Peyer's patch (tissue), 4 donors: ENCODE measurements around the gene CAMK2D. TPM values are rescaled to one million over a fixed set of nuclear protein-coding genes. Genes with fewer than 3 reads are reported as not detected.

Experiments
- DNase-seq, 3 donors: peaks; one replicate each; pipeline ENCODE4 v3.0.0-alpha.2; 2017 to 2019
- H3K27ac ChIP-seq, 4 donors: fragments of 200-600 bp; sonication (generic); one replicate each; pipeline ENCODE4 v1.5.1; 2016 to 2019
- H3K27me3 ChIP-seq, 2 donors: fragments of 200-600 bp; sonication (generic); one replicate each; pipeline ENCODE4 v1.5.1; 2019
- H3K36me3 ChIP-seq, 3 donors: fragments of 200-600 bp; sonication (generic); one replicate each; pipeline ENCODE4 v1.5.1; 2016 to 2019
- H3K4me1 ChIP-seq, 4 donors: fragments of 200-600 bp; sonication (generic); one replicate each; pipeline ENCODE4 v1.5.1; 2016 to 2019
- H3K4me3 ChIP-seq, 4 donors: fragments of 200-600 bp; sonication (generic); 1 replicate in 3 of 4; 2 replicates in 1 of 4; pipeline ENCODE4 v1.5.1; 2016 to 2019; ENCODE audit warnings: mild to moderate bottlenecking in 1 of 4
- H3K9me3 ChIP-seq, 4 donors: fragments of 200-600 bp; sonication (generic); one replicate each; pipeline ENCODE4 v1.5.1; 2016 to 2019; ENCODE audit warnings: mild to moderate bottlenecking in 1 of 4
- POLR2A ChIP-seq, 2 donors: fragments of 450-650 bp; IDR thresholded peaks; one replicate each; pipeline ENCODE4 v1.5.1; 2017; ENCODE audit warnings: antibody characterized with exemption in 2 of 2, mild to moderate bottlenecking in 2 of 2, moderate library complexity in 2 of 2
- total RNA-seq, 4 donors: library from RNA; depleted of rRNA; stranded (reverse); fragments of >200 nt; gene quantifications; one replicate each; pipeline ENCODE4 v1.1.0, GENCODE V29; 2016
- TF ChIP-seq, protein P1 (sequence below), 6 experiments: fragments of 450-650 bp in 4 of 6; fragments of 200-600 bp in 2 of 6; sonication (generic) in 1 of 6; IDR thresholded peaks; one replicate each; pipeline ENCODE4 v1.5.1; 2017 to 2019; ENCODE audit warnings: antibody characterized with exemption in 6 of 6, mild to moderate bottlenecking in 3 of 6, moderate library complexity in 1 of 6

The CAMK2D gene
- total RNA-seq, 4 donors from 2014 or later = 38.8 to 125 (median 63.5) TPM

DNA sequence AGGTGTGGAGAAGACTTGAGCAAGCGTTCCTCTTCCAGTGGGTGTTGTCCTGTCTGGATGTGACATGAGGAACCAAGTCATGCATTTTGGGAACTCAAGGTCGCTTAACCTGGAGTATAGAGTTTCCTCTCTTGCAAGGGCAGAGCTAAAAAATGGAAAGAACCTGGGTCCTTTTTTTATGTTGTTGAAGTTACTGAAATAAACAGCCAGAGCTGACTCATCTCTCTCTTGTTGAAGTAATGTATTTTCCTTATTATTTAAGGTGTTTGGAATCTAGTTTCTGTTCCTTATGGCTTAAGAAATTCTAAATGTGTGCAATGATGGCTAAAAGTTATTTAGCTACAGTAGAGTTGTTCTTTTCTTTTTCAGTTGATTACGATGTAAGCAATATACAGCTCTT lies 314.5 kb downstream of the CAMK2D start:
- H3K4me1 ChIP-seq = peaks cover 0 to 9% (median 0%) of the 10 kb centered on the region in 4 donors
- no peaks in the 10 kb centered on the region for H3K9me3 ChIP-seq
- TF ChIP-seq, protein P1, sequence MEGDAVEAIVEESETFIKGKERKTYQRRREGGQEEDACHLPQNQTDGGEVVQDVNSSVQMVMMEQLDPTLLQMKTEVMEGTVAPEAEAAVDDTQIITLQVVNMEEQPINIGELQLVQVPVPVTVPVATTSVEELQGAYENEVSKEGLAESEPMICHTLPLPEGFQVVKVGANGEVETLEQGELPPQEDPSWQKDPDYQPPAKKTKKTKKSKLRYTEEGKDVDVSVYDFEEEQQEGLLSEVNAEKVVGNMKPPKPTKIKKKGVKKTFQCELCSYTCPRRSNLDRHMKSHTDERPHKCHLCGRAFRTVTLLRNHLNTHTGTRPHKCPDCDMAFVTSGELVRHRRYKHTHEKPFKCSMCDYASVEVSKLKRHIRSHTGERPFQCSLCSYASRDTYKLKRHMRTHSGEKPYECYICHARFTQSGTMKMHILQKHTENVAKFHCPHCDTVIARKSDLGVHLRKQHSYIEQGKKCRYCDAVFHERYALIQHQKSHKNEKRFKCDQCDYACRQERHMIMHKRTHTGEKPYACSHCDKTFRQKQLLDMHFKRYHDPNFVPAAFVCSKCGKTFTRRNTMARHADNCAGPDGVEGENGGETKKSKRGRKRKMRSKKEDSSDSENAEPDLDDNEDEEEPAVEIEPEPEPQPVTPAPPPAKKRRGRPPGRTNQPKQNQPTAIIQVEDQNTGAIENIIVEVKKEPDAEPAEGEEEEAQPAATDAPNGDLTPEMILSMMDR (IDR thresholded peaks at IDR 0.05) = no peak
- TF ChIP-seq POLR2A (IDR thresholded peaks at IDR 0.05) = no peak
- no peaks in the 10 kb centered on the region for H3K27me3 ChIP-seq
- no peak for DNase-seq
- peak overlapping the region in 1 of 4 donors; percentile 43 for H3K27ac ChIP-seq
- no peaks in the 10 kb centered on the region for H3K36me3 ChIP-seq
- H3K4me3 ChIP-seq = no peak overlapping the region

DNA sequence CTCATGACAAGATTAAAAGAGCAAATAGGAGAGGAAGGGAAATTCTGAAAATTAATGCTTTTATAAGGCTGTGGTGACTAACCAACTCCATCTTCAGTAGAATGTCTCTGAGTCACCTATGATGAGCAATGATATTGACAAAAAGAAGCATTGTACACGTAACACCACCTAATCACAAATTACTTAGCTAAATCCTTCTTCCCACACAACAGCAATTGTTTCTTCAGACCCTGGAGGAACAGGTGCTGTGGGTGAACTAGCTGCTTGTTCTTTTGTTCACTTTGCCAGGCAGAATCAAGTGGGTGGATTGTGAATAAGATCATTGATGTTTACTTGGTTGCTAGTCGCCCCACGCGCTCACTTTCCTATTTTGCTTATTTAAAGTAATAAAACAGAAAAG lies 315.5 kb downstream of the CAMK2D start:
- H3K27ac ChIP-seq = peak overlapping the region in 1 of 4 donors; percentile 53
- H3K4me3 ChIP-seq = no peak overlapping the region
- peaks cover 0 to 9% (median 0%) of the 10 kb centered on the region in 4 donors for H3K4me1 ChIP-seq
- H3K9me3 ChIP-seq = no peaks in the 10 kb centered on the region
- H3K36me3 ChIP-seq = no peaks in the 10 kb centered on the region
- TF ChIP-seq POLR2A (IDR thresholded peaks at IDR 0.05) = no peak
- TF ChIP-seq, protein P1 (IDR thresholded peaks at IDR 0.05) = no peak
- no peaks in the 10 kb centered on the region for H3K27me3 ChIP-seq
- DNase-seq = no peak

DNA sequence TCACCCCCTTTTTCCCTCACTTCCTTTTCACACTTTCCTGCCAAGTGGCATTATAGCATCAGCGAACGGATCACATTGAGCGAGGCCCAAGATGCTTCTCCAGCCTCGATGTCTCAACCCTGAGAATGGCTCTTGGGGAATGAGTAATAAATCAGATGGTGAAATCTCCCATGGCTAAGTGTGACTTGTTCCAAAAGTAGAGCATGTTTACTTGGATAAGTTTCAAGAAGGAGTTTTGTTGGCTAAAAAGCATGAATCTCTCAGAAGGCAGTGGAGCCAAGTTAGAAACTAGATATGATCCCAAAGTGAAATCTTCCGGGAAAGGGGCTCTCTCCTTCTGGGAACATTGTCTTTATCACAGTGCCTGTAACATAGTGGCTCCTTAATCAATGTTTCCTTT lies 316.3 kb downstream of the CAMK2D start:
- Histone ChIP-seq H3K36me3 (no peaks in the 10 kb centered on the region), H3K4me1 (peaks cover 0 to 9% (median 0%) of the 10 kb centered on the region in 4 donors), H3K27ac (peak overlapping the region in 2 of 4 donors; percentile 35 to 53), H3K4me3 (no peak overlapping the region), H3K9me3 (no peaks in the 10 kb centered on the region), H3K27me3 (no peaks in the 10 kb centered on the region)
- TF ChIP-seq, protein P1 (IDR thresholded peaks at IDR 0.05) = no peak
- TF ChIP-seq POLR2A (IDR thresholded peaks at IDR 0.05) = no peak
- peak in 1 of 3 donors; percentile 55 for DNase-seq

DNA sequence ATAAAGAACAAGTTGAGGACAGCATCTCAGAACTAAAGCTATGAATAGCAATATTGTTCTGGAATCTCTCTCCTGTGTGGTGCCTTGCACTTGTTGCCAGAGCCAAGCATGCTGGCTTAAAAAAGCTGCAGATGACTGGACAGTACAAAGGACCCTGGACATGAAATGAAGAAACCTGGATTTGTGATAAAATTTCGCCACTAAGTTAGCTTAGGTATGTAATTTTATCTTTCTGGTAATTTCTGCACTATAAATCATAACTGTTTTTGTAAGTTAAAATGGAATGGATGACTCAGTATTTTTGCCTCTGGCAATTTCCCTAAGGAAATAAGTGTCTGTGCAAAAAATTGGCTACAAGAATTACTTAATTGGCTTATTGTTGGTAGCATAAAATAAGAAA lies 317.2 kb downstream of the CAMK2D start:
- no peak for DNase-seq
- H3K4me3 ChIP-seq = no peak overlapping the region
- no peaks in the 10 kb centered on the region for H3K36me3 ChIP-seq
- no peaks in the 10 kb centered on the region for H3K27me3 ChIP-seq
- TF ChIP-seq, protein P1 (IDR thresholded peaks at IDR 0.05) = no peak
- TF ChIP-seq POLR2A (IDR thresholded peaks at IDR 0.05) = no peak
- H3K4me1 ChIP-seq = peaks cover 0 to 8% (median 0%) of the 10 kb centered on the region in 4 donors
- peak overlapping the region in 1 of 4 donors; percentile 53 for H3K27ac ChIP-seq
- H3K9me3 ChIP-seq = no peaks in the 10 kb centered on the region

DNA sequence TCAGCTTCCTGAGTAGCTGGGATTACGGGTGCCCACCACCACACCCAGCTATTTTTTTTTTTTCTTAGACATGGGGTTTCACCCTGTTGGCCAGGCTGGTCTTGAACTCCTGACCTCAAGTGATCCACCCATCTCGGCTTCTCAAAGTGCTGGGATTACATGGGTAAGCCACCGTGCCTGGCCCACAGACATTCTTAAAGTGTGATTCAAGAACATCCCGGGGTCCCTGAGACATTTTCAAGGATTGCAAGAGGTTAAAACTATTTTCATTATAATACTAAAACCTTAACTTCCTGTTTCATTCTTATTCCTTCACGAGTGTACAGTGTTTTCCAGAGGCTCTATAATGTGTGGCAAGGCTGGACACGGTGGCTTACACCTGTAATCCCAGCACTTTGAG lies 318.7 kb downstream of the CAMK2D start:
- no peak for DNase-seq
- Histone ChIP-seq H3K27ac (no peak overlapping the region), H3K4me1 (peaks cover 0 to under 1% (median 0%) of the 10 kb centered on the region in 4 donors), H3K9me3 (no peaks in the 10 kb centered on the region), H3K27me3 (no peaks in the 10 kb centered on the region), H3K4me3 (no peak overlapping the region), H3K36me3 (no peaks in the 10 kb centered on the region)
- TF ChIP-seq POLR2A (IDR thresholded peaks at IDR 0.05) = no peak
- TF ChIP-seq, protein P1 (IDR thresholded peaks at IDR 0.05) = no peak

DNA sequence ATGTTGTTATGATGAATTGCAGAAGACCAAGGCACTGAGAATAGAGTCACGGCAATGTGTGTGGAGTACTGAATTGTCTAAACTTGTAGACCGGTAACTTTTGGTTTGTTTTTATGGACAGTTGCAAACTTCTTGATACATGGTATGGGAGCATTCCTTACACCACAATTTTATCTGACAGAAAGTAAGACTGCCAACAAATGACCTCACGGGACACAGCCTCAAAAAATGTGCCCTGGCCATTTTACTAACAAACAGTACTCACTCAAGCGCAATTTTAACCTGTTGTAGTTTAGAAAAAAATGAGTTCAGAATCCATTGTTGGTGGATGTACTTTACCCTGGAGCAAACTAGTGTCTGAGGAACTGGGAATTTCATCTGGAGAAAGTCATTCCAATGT lies 321.2 kb downstream of the CAMK2D start:
- no peaks in the 10 kb centered on the region for H3K27me3 ChIP-seq
- TF ChIP-seq, protein P1 (IDR thresholded peaks at IDR 0.05) = no peak
- TF ChIP-seq POLR2A (IDR thresholded peaks at IDR 0.05) = no peak
- peaks cover 0 to 10% (median 0%) of the 10 kb centered on the region in 4 donors for H3K4me1 ChIP-seq
- no peaks in the 10 kb centered on the region for H3K9me3 ChIP-seq
- no peak for DNase-seq
- H3K4me3 ChIP-seq = no peak overlapping the region
- no peaks in the 10 kb centered on the region for H3K36me3 ChIP-seq
- H3K27ac ChIP-seq = no peak overlapping the region
